Measurements from ENCODE around the gene MKNK2. TPM values are rescaled to one million over a fixed set of nuclear protein-coding genes. Genes with fewer than 3 reads are reported as not detected.

MKNK2 gene
- polyA plus RNA-seq, 3 donors = 16.9 to 333 (median 21.8) TPM

DNA sequence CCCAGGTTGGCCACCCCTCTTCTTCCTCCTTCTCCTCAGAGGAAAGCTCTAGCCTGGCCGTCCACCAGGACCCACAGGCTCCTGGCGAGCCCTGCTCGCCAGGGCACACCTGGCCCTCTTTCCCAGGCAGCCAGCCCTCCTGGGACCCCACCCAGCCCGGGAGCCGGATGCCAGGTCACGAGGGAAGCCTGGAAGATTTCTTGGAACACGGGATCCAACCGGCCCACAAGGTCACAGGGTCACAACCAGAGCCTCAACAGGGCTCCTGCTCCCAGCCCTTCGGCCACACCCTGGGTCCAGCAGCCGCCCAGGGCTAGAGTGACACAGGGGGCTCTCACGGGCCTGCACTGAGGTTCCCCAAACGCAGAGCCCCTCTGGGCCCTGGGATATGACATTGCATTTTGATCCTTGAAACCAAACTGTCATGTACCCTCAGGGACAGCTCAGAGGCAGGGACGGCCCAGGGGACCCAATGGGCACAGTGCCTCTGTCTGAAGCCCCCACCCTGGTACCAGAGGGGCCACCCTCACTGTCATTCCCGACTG is 5.5 kb downstream of the MKNK2 start:
- Mint-ChIP-seq H3K9me3 (no peaks in the 10 kb centered on the region), H3K4me1 (peaks cover 50% of the 10 kb centered on the region), H3K4me3 (no peak overlapping the region), H3K27ac (peak overlapping the region in 2 of 7 donors; percentile 12 to 62), H3K27me3 (ENCODE audit: low read depth in 3 of 3) (peaks cover 0 to 2% (median 0%) of the 10 kb centered on the region in 3 donors), H3K36me3 (peaks cover 23 to 52% of the 10 kb centered on the region in 2 donors)
- TF ChIP-seq, protein P1, sequence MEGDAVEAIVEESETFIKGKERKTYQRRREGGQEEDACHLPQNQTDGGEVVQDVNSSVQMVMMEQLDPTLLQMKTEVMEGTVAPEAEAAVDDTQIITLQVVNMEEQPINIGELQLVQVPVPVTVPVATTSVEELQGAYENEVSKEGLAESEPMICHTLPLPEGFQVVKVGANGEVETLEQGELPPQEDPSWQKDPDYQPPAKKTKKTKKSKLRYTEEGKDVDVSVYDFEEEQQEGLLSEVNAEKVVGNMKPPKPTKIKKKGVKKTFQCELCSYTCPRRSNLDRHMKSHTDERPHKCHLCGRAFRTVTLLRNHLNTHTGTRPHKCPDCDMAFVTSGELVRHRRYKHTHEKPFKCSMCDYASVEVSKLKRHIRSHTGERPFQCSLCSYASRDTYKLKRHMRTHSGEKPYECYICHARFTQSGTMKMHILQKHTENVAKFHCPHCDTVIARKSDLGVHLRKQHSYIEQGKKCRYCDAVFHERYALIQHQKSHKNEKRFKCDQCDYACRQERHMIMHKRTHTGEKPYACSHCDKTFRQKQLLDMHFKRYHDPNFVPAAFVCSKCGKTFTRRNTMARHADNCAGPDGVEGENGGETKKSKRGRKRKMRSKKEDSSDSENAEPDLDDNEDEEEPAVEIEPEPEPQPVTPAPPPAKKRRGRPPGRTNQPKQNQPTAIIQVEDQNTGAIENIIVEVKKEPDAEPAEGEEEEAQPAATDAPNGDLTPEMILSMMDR (IDR thresholded peaks at IDR 0.05) = no peak
- 92% methylated on average over 14 of the region's 14 CpGs for WGBS (ENCODE audit: insufficient coverage)
- Histone ChIP-seq H3K4me2 (replicated peaks; ENCODE audit: extremely low read depth, low read length, poor library complexity, severe bottlenecking) (no peak overlapping the region), H3K79me2 (ENCODE audit: insufficient read depth, low read length) (peaks cover 75% of the 10 kb centered on the region), H3K9ac (ENCODE audit: insufficient read depth, low read length, poor library complexity, severe bottlenecking) (no peak overlapping the region), H3K4me1 (ENCODE audit: control insufficient read depth in 1 of 2, insufficient read depth in 2 of 2, low read length in 2 of 2) (peaks cover 44 to 56% of the 10 kb centered on the region in 2 donors), H2AFZ (ENCODE audit: insufficient read depth, low read depth, low read length, poor library complexity, severe bottlenecking) (no peak overlapping the region), H3K9me3 (replicated peaks in 1 of 2; ENCODE audit: control insufficient read depth in 1 of 2, insufficient read depth in 1 of 2, low read length in 2 of 2) (no peaks in the 10 kb centered on the region), H4K20me1 (ENCODE audit: insufficient read depth, low read length) (peaks cover 89% of the 10 kb centered on the region), H3K27ac (ENCODE audit: low read depth in 1 of 2, low read length in 2 of 2) (peak overlapping the region in 1 of 2 donors; percentile 70), H3K27me3 (ENCODE audit: control insufficient read depth in 2 of 2, insufficient read depth in 2 of 2, low read length in 2 of 2) (no peaks in the 10 kb centered on the region), H3K4me3 (replicated peaks in 1 of 3; ENCODE audit: low read depth in 2 of 3, low read length in 3 of 3) (no peak overlapping the region), H3K36me3 (replicated peaks in 1 of 2; ENCODE audit: control insufficient read depth in 1 of 2, insufficient read depth in 2 of 2, low read length in 2 of 2) (peaks cover 63 to 64% of the 10 kb centered on the region in 2 donors)
- DNase-seq = no peak
- intact Hi-C loops (cut with micrococcal nuclease) = loop anchor here in 1 of 2 donors (10.0 kb wide), 1 partner anchor 151 kb away; no protein-coding TSS in a partner anchor

DNA sequence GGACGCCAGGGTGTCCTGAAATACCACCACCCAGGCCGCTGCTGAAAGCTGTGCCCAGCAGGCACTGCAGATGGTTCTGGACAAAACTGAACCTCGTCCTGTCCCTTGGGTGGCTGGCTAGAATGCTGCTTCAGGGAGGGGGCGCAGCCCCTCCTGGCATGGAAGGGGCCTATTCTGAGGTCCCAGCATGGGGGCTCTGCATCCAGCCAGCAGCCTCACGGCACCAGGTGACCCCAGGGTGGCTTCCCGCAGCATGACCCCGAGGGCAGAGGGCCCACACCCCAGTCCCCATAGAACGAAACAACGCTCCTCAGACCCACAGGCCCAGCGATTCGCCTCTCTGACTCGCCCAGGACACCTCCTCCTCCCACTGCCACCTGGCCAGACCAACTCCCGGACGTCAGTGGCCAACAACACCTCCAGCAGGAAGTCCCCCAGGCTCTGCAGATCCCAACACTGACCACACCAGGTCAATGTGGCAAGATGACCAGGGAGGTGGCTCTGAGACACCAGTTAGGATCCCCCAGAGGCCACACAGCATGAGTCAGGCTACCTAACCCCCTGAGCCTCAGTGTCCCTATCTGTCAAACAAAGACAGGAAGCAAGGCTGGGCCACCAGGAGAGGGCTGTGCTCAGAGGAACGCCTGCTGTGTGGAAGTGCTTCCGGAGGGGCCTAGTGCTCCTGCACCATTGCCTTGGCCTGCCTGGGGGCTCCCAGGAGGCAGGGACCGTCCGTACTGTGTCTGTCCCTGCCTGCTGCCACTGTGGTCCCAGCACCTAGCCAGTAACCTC is 6.1 kb downstream of the MKNK2 start:
- peak overlapping the region; percentile 24 to 89 (median 75) for H3K27ac Mint-ChIP-seq
- Histone ChIP-seq H2AFZ (ENCODE audit: insufficient read depth, low read depth, low read length, poor library complexity, severe bottlenecking) (no peak overlapping the region), H3K4me3 (replicated peaks in 1 of 3; ENCODE audit: low read depth in 2 of 3, low read length in 3 of 3) (no peak overlapping the region), H3K9me3 (replicated peaks in 1 of 2; ENCODE audit: control insufficient read depth in 1 of 2, insufficient read depth in 1 of 2, low read length in 2 of 2) (no peaks in the 10 kb centered on the region), H3K4me2 (replicated peaks; ENCODE audit: extremely low read depth, low read length, poor library complexity, severe bottlenecking) (no peak overlapping the region), H3K27me3 (ENCODE audit: control insufficient read depth in 2 of 2, insufficient read depth in 2 of 2, low read length in 2 of 2) (no peaks in the 10 kb centered on the region), H3K79me2 (ENCODE audit: insufficient read depth, low read length) (peaks cover 72% of the 10 kb centered on the region), H3K36me3 (replicated peaks in 1 of 2; ENCODE audit: control insufficient read depth in 1 of 2, insufficient read depth in 2 of 2, low read length in 2 of 2) (peaks cover 69 to 71% of the 10 kb centered on the region in 2 donors), H3K4me1 (ENCODE audit: control insufficient read depth in 1 of 2, insufficient read depth in 2 of 2, low read length in 2 of 2) (peaks cover 44 to 56% of the 10 kb centered on the region in 2 donors), H3K9ac (ENCODE audit: insufficient read depth, low read length, poor library complexity, severe bottlenecking) (no peak overlapping the region), H4K20me1 (ENCODE audit: insufficient read depth, low read length) (peaks cover 89% of the 10 kb centered on the region), H3K27ac (ENCODE audit: low read depth in 1 of 2, low read length in 2 of 2) (peak overlapping the region; percentile 67 to 70)
- no peak overlapping the region for H3K4me3 Mint-ChIP-seq
- H3K9me3 Mint-ChIP-seq = no peaks in the 10 kb centered on the region
- H3K36me3 Mint-ChIP-seq = peaks cover 26 to 57% of the 10 kb centered on the region in 2 donors
- H3K27me3 Mint-ChIP-seq (ENCODE audit: low read depth in 3 of 3) = peaks cover 0 to 2% (median 0%) of the 10 kb centered on the region in 3 donors
- TF ChIP-seq, protein P1 (IDR thresholded peaks at IDR 0.05) = no peak
- H3K4me1 Mint-ChIP-seq = peaks cover 50% of the 10 kb centered on the region
- WGBS (ENCODE audit: insufficient coverage) = 92% methylated on average over 18 of the region's 18 CpGs
- intact Hi-C loops (cut with micrococcal nuclease) = loop anchor here in 1 of 2 donors (10.0 kb wide), 1 partner anchor 150 kb away; no protein-coding TSS in a partner anchor
- no peak for DNase-seq

All from CD14-positive monocyte (primary cell).